T-cell (primary cell): ENCODE measurements around the gene FGF10. TPM values are rescaled to one million over a fixed set of nuclear protein-coding genes. Genes with fewer than 3 reads are reported as not detected.

Experiments used
- ATAC-seq, 4 experiments: fragments of 200-7000 bp in 3 of 4; fragments of 150-1000 bp in 1 of 4; cut with Tn5 transposase; replicated peaks in 1 of 4; 1 replicate in 3 of 4; 2 replicates in 1 of 4; pipeline ENCODE4 v1.10.0; 2021; ENCODE audit warnings: moderate library complexity in 3 of 4, mild to moderate bottlenecking in 2 of 4, moderate number of reproducible peaks in 1 of 4
- CTCF ChIA-PET, 2 donors: fragments of 300-600 bp; sonication (Branson Sonifier 250); formaldehyde crosslinking; loops; one replicate each; lab custom pipeline; 2022; ENCODE audit warnings: antibody characterized with exemption in 2 of 2; lab: Charles Lee
- POLR2A ChIA-PET, 2 donors: fragments of 300-600 bp; sonication (Branson Sonifier 250); formaldehyde crosslinking; loops; one replicate each; lab custom pipeline; 2022; ENCODE audit warnings: antibody characterized with exemption in 2 of 2; lab: Charles Lee
- DNase-seq, 35 experiments: peaks; one replicate each; pipeline versions ENCODE4 v3.0.0 to v3.0.0-alpha.2; 2013 to 2023
- H3K27ac ChIP-seq: one replicate; pipeline ENCODE4 v1.5.1; 2013; ENCODE audit warnings: low read length
- H3K27me3 ChIP-seq, 2 experiments: replicated peaks in 1 of 2; 1 replicate in 1 of 2; 2 replicates in 1 of 2; pipeline versions ENCODE4 v1.6.1 to v1.7.0; 2013; ENCODE audit warnings: low read length in 1 of 2, mixed read lengths in 1 of 2; ENCODE audit not compliant: control insufficient read depth in 2 of 2, insufficient read depth in 2 of 2; ENCODE audit errors: extremely low read depth in 1 of 2
- H3K36me3 ChIP-seq, 2 donors: 1 replicate in 1 of 2; 2 replicates in 1 of 2; pipeline versions ENCODE4 v1.6.1 to v1.7.0; 2013; ENCODE audit warnings: low read length in 1 of 2; ENCODE audit not compliant: control insufficient read depth in 2 of 2, insufficient read depth in 1 of 2; ENCODE audit errors: extremely low read depth in 1 of 2
- H3K4me1 ChIP-seq, 2 experiments: 1 replicate in 1 of 2; 2 replicates in 1 of 2; pipeline versions ENCODE4 v1.6.1 to v1.7.0; 2013; ENCODE audit warnings: low read length in 2 of 2, mixed read lengths in 1 of 2; ENCODE audit not compliant: insufficient read depth in 2 of 2, control insufficient read depth in 1 of 2; ENCODE audit errors: extremely low read depth in 1 of 2
- H3K4me3 ChIP-seq, 2 donors: 1 replicate in 1 of 2; 2 replicates in 1 of 2; pipeline versions ENCODE4 v1.5.1 to v1.7.0; 2013; ENCODE audit warnings: mild to moderate bottlenecking in 2 of 2, low read length in 1 of 2, moderate library complexity in 1 of 2; ENCODE audit not compliant: control insufficient read depth in 1 of 2; ENCODE audit errors: extremely low read depth in 1 of 2
- H3K9me3 ChIP-seq: 2 replicates; pipeline ENCODE4 v1.7.0; 2013
- H3K27ac Mint-ChIP-seq, 2 donors: one replicate each; pipeline ENCODE4 v1.8.0; 2020 to 2021; ENCODE audit warnings: mild to moderate bottlenecking in 2 of 2, mixed read lengths in 2 of 2
- H3K27me3 Mint-ChIP-seq, 2 donors: one replicate each; pipeline ENCODE4 v1.8.0; 2021 to 2022; ENCODE audit warnings: mixed read lengths in 2 of 2
- H3K36me3 Mint-ChIP-seq: one replicate; pipeline ENCODE4 v1.8.0; 2021; ENCODE audit warnings: mixed read lengths
- H3K4me1 Mint-ChIP-seq, 3 donors: one replicate each; pipeline ENCODE4 v1.8.0; 2020 to 2022; ENCODE audit warnings: mixed read lengths in 3 of 3, mild to moderate bottlenecking in 1 of 3
- H3K4me3 Mint-ChIP-seq, 3 donors: one replicate each; pipeline ENCODE4 v1.8.0; 2020 to 2022; ENCODE audit warnings: mild to moderate bottlenecking in 3 of 3, mixed read lengths in 3 of 3, moderate library complexity in 3 of 3
- H3K9me3 Mint-ChIP-seq, 3 donors: one replicate each; pipeline ENCODE4 v1.8.0; 2020 to 2022; ENCODE audit warnings: mixed read lengths in 3 of 3
- WGBS: methylation state at CpG from one replicate; pipeline ENCODE4 v1.1.5; 2013; ENCODE audit warnings: missing lambda C conversion rate; ENCODE audit not compliant: insufficient coverage; 5-methylcytosine and 5-hydroxymethylcytosine counted together
- total RNA-seq, 35 experiments: library from RNA in 6 of 35; stranded (reverse) in 6 of 35; fragments of 120-200 nt in 1 of 35; gene quantifications; one replicate each; pipeline versions ENCODE4 v1.2.1 to v1.2.4 and lab custom pipeline; 2013 to 2026

The FGF10 gene
- total RNA-seq, 5 donors from 2014 or later (not counting 1 experiment from before 2014, with no cell fraction given): not detected

- DNase-seq (no peak), ATAC-seq (no peak)
- Mint-ChIP-seq H3K4me3 (no peak overlapping the region), H3K4me1 (no peaks in the 10 kb centered on the region), H3K27ac (no peak overlapping the region), H3K9me3 (peaks cover 3 to 19% (median 10%) of the 10 kb centered on the region in 3 donors), H3K36me3 (no peaks in the 10 kb centered on the region), H3K27me3 (no peaks in the 10 kb centered on the region)
- Histone ChIP-seq H3K27me3 (no peaks in the 10 kb centered on the region), H3K9me3 (no peaks in the 10 kb centered on the region), H3K4me1 (no peaks in the 10 kb centered on the region), H3K36me3 (no peaks in the 10 kb centered on the region), H3K4me3 (no peak overlapping the region), H3K27ac (no peak overlapping the region)
- POLR2A ChIA-PET: no interaction called here
- CTCF ChIA-PET: no interaction called here
- 75% methylated on average over 1 of the region's 3 CpGs for WGBS
These were observed 68.0 kb downstream of the FGF10 start for GRCh38 chr5:44321144-44321725.

GRCh38 chr5:44320188-44320587 is 69.0 kb downstream of the FGF10 start:
- H3K9me3 Mint-ChIP-seq: peaks cover 3 to 16% (median 10%) of the 10 kb centered on the region in 3 donors
- H3K4me3 Mint-ChIP-seq: no peak overlapping the region
- ChIA-PET POLR2A (no interaction called here), CTCF (no interaction called here)
- ATAC-seq (no peak), DNase-seq (no peak)
- no peaks in the 10 kb centered on the region for H3K9me3 ChIP-seq
- no peak overlapping the region for H3K27ac Mint-ChIP-seq
- no peak overlapping the region for H3K27ac ChIP-seq
- H3K36me3 Mint-ChIP-seq: no peaks in the 10 kb centered on the region
- H3K27me3 ChIP-seq: no peaks in the 10 kb centered on the region
- H3K36me3 ChIP-seq: no peaks in the 10 kb centered on the region
- no peak overlapping the region for H3K4me3 ChIP-seq
- WGBS: no CpG with 5 or more reads among the region's 1 CpG
- H3K4me1 Mint-ChIP-seq: no peaks in the 10 kb centered on the region
- H3K4me1 ChIP-seq: no peaks in the 10 kb centered on the region
- H3K27me3 Mint-ChIP-seq: no peaks in the 10 kb centered on the region

- no CpG with 5 or more reads among the region's 2 CpGs for WGBS
- Mint-ChIP-seq H3K36me3 (no peaks in the 10 kb centered on the region), H3K27ac (no peak overlapping the region), H3K4me3 (no peak overlapping the region), H3K9me3 (peaks cover 5 to 16% (median 10%) of the 10 kb centered on the region in 3 donors), H3K27me3 (no peaks in the 10 kb centered on the region), H3K4me1 (no peaks in the 10 kb centered on the region)
- no peak for DNase-seq
- Histone ChIP-seq H3K9me3 (no peaks in the 10 kb centered on the region), H3K27ac (no peak overlapping the region), H3K27me3 (no peaks in the 10 kb centered on the region), H3K36me3 (no peaks in the 10 kb centered on the region), H3K4me1 (no peaks in the 10 kb centered on the region), H3K4me3 (no peak overlapping the region)
- ATAC-seq: no peak
- ChIA-PET CTCF (no interaction called here), POLR2A (no interaction called here)
These were observed 70.3 kb downstream of the FGF10 start for GRCh38 chr5:44318883-44319282.

- Mint-ChIP-seq H3K27me3 (no peaks in the 10 kb centered on the region), H3K27ac (no peak overlapping the region), H3K36me3 (no peaks in the 10 kb centered on the region), H3K4me1 (no peaks in the 10 kb centered on the region), H3K9me3 (peaks cover 4 to 7% (median 5%) of the 10 kb centered on the region in 3 donors), H3K4me3 (no peak overlapping the region)
- no CpG with 5 or more reads among the region's 1 CpG for WGBS
- no peaks in the 10 kb centered on the region for H3K9me3 ChIP-seq
- H3K4me1 ChIP-seq: no peaks in the 10 kb centered on the region
- ATAC-seq: no peak
- H3K27me3 ChIP-seq: no peaks in the 10 kb centered on the region
- no peaks in the 10 kb centered on the region for H3K36me3 ChIP-seq
- POLR2A ChIA-PET: interaction anchor here in 1 of 2 donors (0.6 kb wide), 1 partner anchor 92 kb away, joined by 4 read pairs; no protein-coding TSS in a partner anchor
- CTCF ChIA-PET: interaction anchor here in 1 of 2 donors (1.5 kb wide), 1 partner anchor 20 kb away, joined by 3 read pairs; no protein-coding TSS in a partner anchor
- H3K4me3 ChIP-seq: no peak overlapping the region
- no peak overlapping the region for H3K27ac ChIP-seq
- DNase-seq: no peak
These were observed 76.8 kb downstream of the FGF10 start for GRCh38 chr5:44312374-44312773.

GRCh38 chr5:44300551-44300950 is 88.7 kb downstream of the FGF10 start:
- ChIA-PET POLR2A (no interaction called here), CTCF (no interaction called here)
- no peaks in the 10 kb centered on the region for H3K36me3 ChIP-seq
- no peaks in the 10 kb centered on the region for H3K27me3 ChIP-seq
- no peaks in the 10 kb centered on the region for H3K36me3 Mint-ChIP-seq
- H3K27me3 Mint-ChIP-seq: no peaks in the 10 kb centered on the region
- DNase-seq (no peak), ATAC-seq (no peak)
- H3K27ac ChIP-seq: no peak overlapping the region
- H3K27ac Mint-ChIP-seq: no peak overlapping the region
- H3K4me3 Mint-ChIP-seq: no peak overlapping the region
- no peak overlapping the region for H3K4me3 ChIP-seq
- H3K9me3 Mint-ChIP-seq: peaks cover 6 to 16% (median 8%) of the 10 kb centered on the region in 3 donors
- no peaks in the 10 kb centered on the region for H3K4me1 Mint-ChIP-seq
- no peaks in the 10 kb centered on the region for H3K9me3 ChIP-seq
- no CpG with 5 or more reads among the region's 1 CpG for WGBS
- no peaks in the 10 kb centered on the region for H3K4me1 ChIP-seq

GRCh38 chr5:44299394-44299793 is 89.8 kb downstream of the FGF10 start:
- H3K36me3 Mint-ChIP-seq: no peaks in the 10 kb centered on the region
- CTCF ChIA-PET: no interaction called here
- 73% methylated on average over 1 of the region's 4 CpGs for WGBS
- POLR2A ChIA-PET: no interaction called here
- H3K4me3 ChIP-seq: no peak overlapping the region
- H3K9me3 ChIP-seq: no peaks in the 10 kb centered on the region
- H3K9me3 Mint-ChIP-seq: peaks cover 3 to 8% (median 5%) of the 10 kb centered on the region in 3 donors
- H3K27ac Mint-ChIP-seq: no peak overlapping the region
- H3K36me3 ChIP-seq: no peaks in the 10 kb centered on the region
- DNase-seq (no peak), ATAC-seq (no peak)
- no peak overlapping the region for H3K27ac ChIP-seq
- no peaks in the 10 kb centered on the region for H3K27me3 ChIP-seq
- no peaks in the 10 kb centered on the region for H3K4me1 Mint-ChIP-seq
- H3K4me1 ChIP-seq: no peaks in the 10 kb centered on the region
- no peaks in the 10 kb centered on the region for H3K27me3 Mint-ChIP-seq
- H3K4me3 Mint-ChIP-seq: no peak overlapping the region
